ENCODE measurements around the gene LRMDA. TPM values are rescaled to one million over a fixed set of nuclear protein-coding genes. Genes with fewer than 3 reads are reported as not detected.

LRMDA gene
- total and polyA plus RNA-seq, 10 of the 15 experiments (the other 5 are each of a cell fraction or from before 2014, with no cell fraction given) = 0.07 to 0.54 (median 0.29) TPM; not detected in 4

DNA sequence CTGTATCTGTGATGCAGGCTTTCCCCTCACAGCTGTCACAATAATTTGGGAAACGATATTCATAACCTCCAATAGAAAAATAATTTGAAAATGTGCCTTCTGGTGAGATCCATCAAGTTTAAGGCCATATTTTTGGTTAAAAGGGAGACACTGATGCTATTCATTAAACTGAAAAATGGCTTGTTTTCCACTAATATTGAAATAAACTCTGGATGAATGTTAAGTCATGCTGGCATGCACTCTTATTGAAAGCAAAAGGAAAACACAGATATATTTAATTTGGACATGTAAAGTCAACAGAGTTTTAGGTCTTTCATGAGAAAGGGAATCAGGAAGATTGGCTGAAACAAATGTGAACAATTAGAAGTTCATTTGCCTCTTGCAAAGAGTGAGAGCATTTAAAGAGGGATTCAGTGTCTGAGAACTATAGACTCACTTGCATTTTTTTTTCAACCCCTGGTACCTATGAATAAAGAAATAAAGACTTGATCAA is 879.2 kb downstream of the LRMDA start:
- no peak overlapping the region for H2AFZ ChIP-seq (ENCODE audit: control insufficient read depth, low read depth, low read length)
- FAIRE-seq = no peak
- no peak overlapping the region for H3K4me2 ChIP-seq (ENCODE audit: control insufficient read depth, insufficient read depth)
- ChIA-PET POLR2A (no interaction called here), RAD21 (ENCODE audit: unreplicated experiment) (no interaction called here), CTCF (interaction anchor here (0.6 to 1.3 kb wide), 4 partner anchors 12 to 1074 kb away, joined by 3 read pairs; no protein-coding TSS in a partner anchor), SMC1A (ENCODE audit: uncharacterized antibody, unreplicated experiment) (interaction anchor here (0.7 to 1.4 kb wide), 2 partner anchors 25 to 27 kb away, joined by 3 to 4 read pairs; no protein-coding TSS in a partner anchor)
- DNase-seq (ENCODE audit: low read depth, low spot score) = no peak
- no peak overlapping the region for H3K9ac ChIP-seq (ENCODE audit: control insufficient read depth, insufficient read depth, low read length)
- H3K9me3 ChIP-seq (replicated peaks; ENCODE audit: control insufficient read depth, insufficient read depth, low read length) = no peaks in the 10 kb centered on the region
- ATAC-seq = no peak
- H3K4me1 ChIP-seq (ENCODE audit: control insufficient read depth, insufficient read depth, low read length) = no peaks in the 10 kb centered on the region
- TF ChIP-seq ZNF384 (IDR thresholded peaks at IDR 0.05; ENCODE audit: borderline replicate concordance, low read depth, low read length) (no peak), BACH1 (IDR thresholded peaks at IDR 0.05; ENCODE audit: borderline replicate concordance) (no peak), CHD4 (IDR thresholded peaks at IDR 0.05) (no peak), SUZ12 (IDR thresholded peaks at IDR 0.05; ENCODE audit: unreplicated experiment) (no peak), JUND (IDR thresholded peaks at IDR 0.05; ENCODE audit: low read depth, low read length) (no peak), CEBPB (IDR thresholded peaks at IDR 0.05; ENCODE audit: borderline replicate concordance in 1 of 2, low read depth in 2 of 2, low read length in 2 of 2) (no peak), SIX5 (IDR thresholded peaks at IDR 0.05; ENCODE audit: low read depth, low read length, severe bottlenecking) (no peak)
- TF ChIP-seq, protein P1, sequence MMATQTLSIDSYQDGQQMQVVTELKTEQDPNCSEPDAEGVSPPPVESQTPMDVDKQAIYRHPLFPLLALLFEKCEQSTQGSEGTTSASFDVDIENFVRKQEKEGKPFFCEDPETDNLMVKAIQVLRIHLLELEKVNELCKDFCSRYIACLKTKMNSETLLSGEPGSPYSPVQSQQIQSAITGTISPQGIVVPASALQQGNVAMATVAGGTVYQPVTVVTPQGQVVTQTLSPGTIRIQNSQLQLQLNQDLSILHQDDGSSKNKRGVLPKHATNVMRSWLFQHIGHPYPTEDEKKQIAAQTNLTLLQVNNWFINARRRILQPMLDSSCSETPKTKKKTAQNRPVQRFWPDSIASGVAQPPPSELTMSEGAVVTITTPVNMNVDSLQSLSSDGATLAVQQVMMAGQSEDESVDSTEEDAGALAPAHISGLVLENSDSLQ (IDR thresholded peaks at IDR 0.05) = no peak
- TF ChIP-seq, protein P2, sequence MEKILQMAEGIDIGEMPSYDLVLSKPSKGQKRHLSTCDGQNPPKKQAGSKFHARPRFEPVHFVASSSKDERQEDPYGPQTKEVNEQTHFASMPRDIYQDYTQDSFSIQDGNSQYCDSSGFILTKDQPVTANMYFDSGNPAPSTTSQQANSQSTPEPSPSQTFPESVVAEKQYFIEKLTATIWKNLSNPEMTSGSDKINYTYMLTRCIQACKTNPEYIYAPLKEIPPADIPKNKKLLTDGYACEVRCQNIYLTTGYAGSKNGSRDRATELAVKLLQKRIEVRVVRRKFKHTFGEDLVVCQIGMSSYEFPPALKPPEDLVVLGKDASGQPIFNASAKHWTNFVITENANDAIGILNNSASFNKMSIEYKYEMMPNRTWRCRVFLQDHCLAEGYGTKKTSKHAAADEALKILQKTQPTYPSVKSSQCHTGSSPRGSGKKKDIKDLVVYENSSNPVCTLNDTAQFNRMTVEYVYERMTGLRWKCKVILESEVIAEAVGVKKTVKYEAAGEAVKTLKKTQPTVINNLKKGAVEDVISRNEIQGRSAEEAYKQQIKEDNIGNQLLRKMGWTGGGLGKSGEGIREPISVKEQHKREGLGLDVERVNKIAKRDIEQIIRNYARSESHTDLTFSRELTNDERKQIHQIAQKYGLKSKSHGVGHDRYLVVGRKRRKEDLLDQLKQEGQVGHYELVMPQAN (conservative IDR thresholded peaks at IDR 0.05) = no peak
- TF ChIP-seq, protein P3, sequence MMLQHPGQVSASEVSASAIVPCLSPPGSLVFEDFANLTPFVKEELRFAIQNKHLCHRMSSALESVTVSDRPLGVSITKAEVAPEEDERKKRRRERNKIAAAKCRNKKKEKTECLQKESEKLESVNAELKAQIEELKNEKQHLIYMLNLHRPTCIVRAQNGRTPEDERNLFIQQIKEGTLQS (IDR thresholded peaks at IDR 0.05; ENCODE audit: borderline replicate concordance, extremely low read depth, low read depth, low read length) = no peak
- TF ChIP-seq, protein P4, sequence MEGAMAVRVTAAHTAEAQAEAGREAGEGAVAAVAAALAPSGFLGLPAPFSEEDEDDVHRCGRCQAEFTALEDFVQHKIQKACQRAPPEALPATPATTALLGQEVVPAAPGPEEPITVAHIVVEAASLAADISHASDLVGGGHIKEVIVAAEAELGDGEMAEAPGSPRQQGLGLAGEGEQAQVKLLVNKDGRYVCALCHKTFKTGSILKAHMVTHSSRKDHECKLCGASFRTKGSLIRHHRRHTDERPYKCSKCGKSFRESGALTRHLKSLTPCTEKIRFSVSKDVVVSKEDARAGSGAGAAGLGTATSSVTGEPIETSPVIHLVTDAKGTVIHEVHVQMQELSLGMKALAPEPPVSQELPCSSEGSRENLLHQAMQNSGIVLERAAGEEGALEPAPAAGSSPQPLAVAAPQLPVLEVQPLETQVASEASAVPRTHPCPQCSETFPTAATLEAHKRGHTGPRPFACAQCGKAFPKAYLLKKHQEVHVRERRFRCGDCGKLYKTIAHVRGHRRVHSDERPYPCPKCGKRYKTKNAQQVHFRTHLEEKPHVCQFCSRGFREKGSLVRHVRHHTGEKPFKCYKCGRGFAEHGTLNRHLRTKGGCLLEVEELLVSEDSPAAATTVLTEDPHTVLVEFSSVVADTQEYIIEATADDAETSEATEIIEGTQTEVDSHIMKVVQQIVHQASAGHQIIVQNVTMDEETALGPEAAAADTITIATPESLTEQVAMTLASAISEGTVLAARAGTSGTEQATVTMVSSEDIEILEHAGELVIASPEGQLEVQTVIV (IDR thresholded peaks at IDR 0.05; ENCODE audit: borderline replicate concordance, partially characterized antibody) = no peak
- no TSS peak for BruUV-seq (replicated peaks)
- H3K36me3 ChIP-seq (ENCODE audit: control insufficient read depth in 2 of 2, insufficient read depth in 2 of 2, low read length in 1 of 2) = no peaks in the 10 kb centered on the region
- no peaks in the 10 kb centered on the region for H4K20me1 ChIP-seq (ENCODE audit: control insufficient read depth, insufficient read depth)
- H3K79me2 ChIP-seq (ENCODE audit: control insufficient read depth, insufficient read depth, low read length) = no peaks in the 10 kb centered on the region
- 0% methylated on average over 1 of the region's 1 CpG for WGBS (ENCODE audit: insufficient coverage, insufficient replicate concordance, low lambda C conversion rate, missing lambda C conversion rate)
- intact Hi-C loops (cut with micrococcal nuclease; ENCODE audit: unreplicated experiment) = no loop called here
- no peaks in the 10 kb centered on the region for H3K27me3 ChIP-seq (replicated peaks in 1 of 2; ENCODE audit: control insufficient read depth in 2 of 2, insufficient read depth in 2 of 2, low read length in 1 of 2)
- no peak overlapping the region for H3K4me3 ChIP-seq
- in situ Hi-C loops (cut with MboI) = no loop called here
- H3K27ac ChIP-seq (ENCODE audit: control insufficient read depth, insufficient read depth) = no peak overlapping the region

Data from GM12878 (cell line).